IgD-negative memory B cell (primary cell): ENCODE data around the gene EGFR. TPM values are rescaled to one million over a fixed set of nuclear protein-coding genes. Genes with fewer than 3 reads are reported as not detected.
A peak's percentile ranks its signal among the peaks of the same experiment; 100 is the strongest.

Source experiments
- H3K27ac Mint-ChIP-seq, 3 donors: one replicate each; pipeline ENCODE4 v1.8.0; 2020 to 2022; ENCODE audit warnings: mild to moderate bottlenecking in 3 of 3, mixed read lengths in 3 of 3, moderate library complexity in 1 of 3
- H3K27me3 Mint-ChIP-seq: one replicate; pipeline ENCODE4 v1.8.0; 2021; ENCODE audit warnings: mixed read lengths
- H3K36me3 Mint-ChIP-seq: one replicate; pipeline ENCODE4 v1.8.0; 2020; ENCODE audit warnings: mild to moderate bottlenecking, mixed read lengths
- H3K4me1 Mint-ChIP-seq, 3 donors: one replicate each; pipeline ENCODE4 v1.8.0; 2020 to 2022; ENCODE audit warnings: mixed read lengths in 3 of 3, mild to moderate bottlenecking in 1 of 3
- H3K4me3 Mint-ChIP-seq, 4 donors: one replicate each; pipeline ENCODE4 v1.8.0; 2020 to 2022; ENCODE audit warnings: mild to moderate bottlenecking in 4 of 4, mixed read lengths in 4 of 4, moderate library complexity in 3 of 4
- H3K9me3 Mint-ChIP-seq, 3 donors: one replicate each; pipeline ENCODE4 v1.8.0; 2020 to 2021; ENCODE audit warnings: mixed read lengths in 3 of 3, mild to moderate bottlenecking in 1 of 3
- polyA plus RNA-seq: library from polyadenylated mRNA; unstranded; fragments of 300-500 nt; fragmentation: Illumina TruSeq; gene quantifications from one replicate; pipeline ENCODE4 v1.2.3, GENCODE V29; 2021

The EGFR gene
- polyA plus RNA-seq, 1 donor from 2014 or later, result not detected

- H3K27me3 Mint-ChIP-seq, result peaks cover 39% of the 10 kb centered on the region
- peak overlapping the region in 1 of 4 donors; percentile 72 for H3K4me3 Mint-ChIP-seq
These were observed 66.9 kb downstream of the EGFR start for GRCh38 chr7:55085511-55086412.

GRCh38 chr7:55086413-55087201, 67.8 kb downstream of the EGFR start:
- H3K4me1 Mint-ChIP-seq, result peaks cover 10 to 21% (median 20%) of the 10 kb centered on the region in 3 donors

More at GRCh38 chr7:55085511-55086412, 66.9 kb downstream of the EGFR start:
- peaks cover 2% of the 10 kb centered on the region for H3K36me3 Mint-ChIP-seq
- H3K9me3 Mint-ChIP-seq, result no peaks in the 10 kb centered on the region
- peaks cover 10 to 21% (median 20%) of the 10 kb centered on the region in 3 donors for H3K4me1 Mint-ChIP-seq
- H3K27ac Mint-ChIP-seq, result no peak overlapping the region

DNA sequence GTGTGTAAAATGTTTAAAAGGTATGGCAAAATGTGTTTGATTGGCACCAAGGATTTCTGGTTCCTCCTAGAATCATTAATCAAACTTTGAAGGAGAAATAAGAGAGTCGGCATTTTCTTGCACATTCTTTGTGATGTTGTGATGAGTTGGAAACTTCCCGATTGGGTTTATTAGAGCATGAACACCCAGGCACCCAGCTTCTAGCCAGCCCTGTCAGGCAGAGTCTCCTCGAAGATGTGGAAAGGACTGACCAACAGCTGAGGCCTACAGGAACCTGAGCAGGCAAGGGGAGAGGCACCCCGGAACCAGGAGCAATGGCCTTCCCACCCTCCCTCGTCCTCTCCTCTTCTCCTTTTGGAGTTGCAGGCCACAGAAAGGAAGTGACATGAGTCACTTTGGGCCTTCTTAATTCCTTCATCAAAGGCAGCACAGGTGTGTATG, 68.7 kb downstream of the EGFR start:
- Mint-ChIP-seq H3K4me1 (peaks cover 10 to 21% (median 20%) of the 10 kb centered on the region in 3 donors), H3K9me3 (no peaks in the 10 kb centered on the region), H3K36me3 (peaks cover 2% of the 10 kb centered on the region), H3K27me3 (peaks cover 39% of the 10 kb centered on the region), H3K27ac (no peak overlapping the region), H3K4me3 (peak overlapping the region in 1 of 4 donors; percentile 70)

More at GRCh38 chr7:55086413-55087201, 67.8 kb downstream of the EGFR start:
- Mint-ChIP-seq H3K4me3 (peak overlapping the region in 3 of 4 donors; percentile 49 to 88 (median 72)), H3K9me3 (no peaks in the 10 kb centered on the region), H3K36me3 (peaks cover 2% of the 10 kb centered on the region), H3K27ac (peak overlapping the region in 2 of 3 donors; percentile 2 to 8), H3K27me3 (peaks cover 43% of the 10 kb centered on the region)

- H3K4me1 Mint-ChIP-seq, result peaks cover 10 to 21% (median 20%) of the 10 kb centered on the region in 3 donors
- H3K9me3 Mint-ChIP-seq, result no peaks in the 10 kb centered on the region
- peaks cover 39% of the 10 kb centered on the region for H3K27me3 Mint-ChIP-seq
- no peak overlapping the region for H3K4me3 Mint-ChIP-seq
- peaks cover 2% of the 10 kb centered on the region for H3K36me3 Mint-ChIP-seq
- H3K27ac Mint-ChIP-seq, result peak overlapping the region in 1 of 3 donors; percentile 10
These were observed 69.3 kb downstream of the EGFR start for GRCh38 chr7:55088107-55088506.

- Mint-ChIP-seq H3K4me3 (peak overlapping the region in 1 of 4 donors; percentile 9), H3K4me1 (peaks cover 10 to 21% (median 20%) of the 10 kb centered on the region in 3 donors), H3K36me3 (peaks cover 2% of the 10 kb centered on the region), H3K27me3 (peaks cover 42% of the 10 kb centered on the region), H3K9me3 (no peaks in the 10 kb centered on the region), H3K27ac (peak overlapping the region in 1 of 3 donors; percentile 10)
These were observed 69.8 kb downstream of the EGFR start for GRCh38 chr7:55088620-55089019.

DNA sequence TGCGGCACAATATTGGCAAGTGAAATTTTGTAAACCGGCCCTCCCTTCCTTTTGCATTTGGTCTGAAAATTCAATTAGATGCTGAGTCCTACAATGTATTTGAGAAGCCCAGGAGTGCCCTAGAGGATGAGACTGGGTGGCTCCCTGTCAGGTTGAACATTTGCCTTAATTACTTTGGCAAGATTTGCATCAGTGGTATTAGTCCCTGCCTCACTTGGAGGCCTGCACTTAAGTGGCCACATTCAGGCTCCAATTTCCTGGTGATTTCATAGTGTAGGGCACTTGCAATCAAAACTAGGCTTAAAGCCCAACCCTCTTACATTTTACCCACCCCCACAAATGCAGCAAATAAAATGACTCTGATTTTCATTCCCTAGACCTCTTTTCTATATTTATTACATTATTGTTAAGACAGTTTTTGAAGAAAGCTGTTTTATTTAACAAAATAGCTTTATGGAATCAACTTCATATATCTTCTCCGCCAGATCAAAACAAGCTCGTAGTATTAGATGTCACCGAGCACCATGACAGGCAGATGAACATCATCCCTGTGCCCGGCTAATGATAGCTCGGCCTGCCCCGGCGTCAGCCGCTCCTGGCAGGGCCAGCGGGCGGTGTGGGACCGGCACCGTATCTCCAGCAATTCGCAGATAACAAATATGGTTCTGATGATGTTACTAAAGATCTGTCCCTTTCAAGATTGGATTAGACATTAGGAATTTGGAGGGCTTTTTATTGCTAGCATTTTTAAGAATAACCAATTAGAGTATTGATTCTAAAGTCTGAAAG, 73.6 kb downstream of the EGFR start:
- H3K4me3 Mint-ChIP-seq, result no peak overlapping the region
- no peaks in the 10 kb centered on the region for H3K9me3 Mint-ChIP-seq
- peaks cover 2% of the 10 kb centered on the region in 3 donors for H3K4me1 Mint-ChIP-seq
- H3K27ac Mint-ChIP-seq, result no peak overlapping the region
- peaks cover 2% of the 10 kb centered on the region for H3K36me3 Mint-ChIP-seq
- H3K27me3 Mint-ChIP-seq, result peaks cover 23% of the 10 kb centered on the region

- Mint-ChIP-seq H3K4me3 (no peak overlapping the region), H3K27me3 (peaks cover 23% of the 10 kb centered on the region), H3K4me1 (no peaks in the 10 kb centered on the region), H3K9me3 (no peaks in the 10 kb centered on the region), H3K36me3 (peaks cover 2% of the 10 kb centered on the region), H3K27ac (no peak overlapping the region)
These were observed 74.2 kb downstream of the EGFR start for GRCh38 chr7:55092975-55093373.

DNA sequence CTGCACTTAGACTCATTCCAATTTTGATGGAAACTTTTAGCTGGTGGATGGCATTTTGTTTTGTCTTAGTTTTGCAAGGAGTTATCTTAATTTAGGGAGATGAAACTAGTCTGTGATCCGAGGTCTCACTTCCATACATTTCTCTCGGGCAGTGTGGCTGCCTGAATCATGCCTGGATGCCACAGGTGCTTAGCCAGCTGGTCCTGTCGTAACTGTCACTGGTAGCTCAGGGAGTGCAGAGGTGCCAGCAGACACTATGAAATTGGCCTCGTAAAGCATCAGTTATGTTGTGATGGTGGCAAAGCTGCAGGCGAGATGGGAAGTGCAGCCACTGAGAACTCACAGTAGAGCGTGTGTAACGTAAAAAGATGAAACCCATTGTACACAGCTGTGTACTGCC, 74.9 kb downstream of the EGFR start:
- Mint-ChIP-seq H3K9me3 (no peaks in the 10 kb centered on the region), H3K27me3 (peaks cover 21% of the 10 kb centered on the region), H3K4me1 (no peaks in the 10 kb centered on the region), H3K27ac (no peak overlapping the region), H3K4me3 (peak overlapping the region in 1 of 4 donors; percentile 27), H3K36me3 (peaks cover 2% of the 10 kb centered on the region)

GRCh38 chr7:55094092-55094690, 75.4 kb downstream of the EGFR start:
- Mint-ChIP-seq H3K9me3 (no peaks in the 10 kb centered on the region), H3K27ac (no peak overlapping the region), H3K4me1 (no peaks in the 10 kb centered on the region), H3K4me3 (no peak overlapping the region), H3K36me3 (peaks cover 2% of the 10 kb centered on the region), H3K27me3 (peaks cover 17% of the 10 kb centered on the region)

- H3K9me3 Mint-ChIP-seq, result no peaks in the 10 kb centered on the region
- H3K27ac Mint-ChIP-seq, result no peak overlapping the region
- no peaks in the 10 kb centered on the region for H3K4me1 Mint-ChIP-seq
- H3K36me3 Mint-ChIP-seq, result no peaks in the 10 kb centered on the region
- H3K4me3 Mint-ChIP-seq, result no peak overlapping the region
- H3K27me3 Mint-ChIP-seq, result peaks cover 14% of the 10 kb centered on the region
These were observed 76.9 kb downstream of the EGFR start for GRCh38 chr7:55095672-55096071.

- no peaks in the 10 kb centered on the region for H3K9me3 Mint-ChIP-seq
- H3K27ac Mint-ChIP-seq, result no peak overlapping the region
- no peak overlapping the region for H3K4me3 Mint-ChIP-seq
These were observed 77.5 kb downstream of the EGFR start for GRCh38 chr7:55096323-55096722.

DNA sequence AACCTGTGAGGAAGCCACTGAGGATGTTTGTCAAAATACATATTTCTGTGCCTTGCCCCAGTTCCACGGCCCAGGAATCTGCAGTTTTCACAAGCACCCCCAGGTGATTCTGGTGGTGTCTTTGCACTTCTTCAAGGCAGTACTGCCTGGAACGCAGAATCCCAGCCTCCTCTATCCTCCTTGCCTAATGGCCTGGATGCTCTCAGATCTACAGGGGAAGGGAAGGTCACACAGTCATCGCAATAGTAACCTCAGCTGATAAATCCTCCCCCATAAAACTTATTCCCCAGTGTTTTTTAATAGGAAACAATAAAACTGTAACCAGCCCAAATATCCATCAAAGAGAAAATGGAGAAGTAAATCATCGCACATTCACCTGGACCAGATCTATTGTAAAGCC, 78.3 kb downstream of the EGFR start:
- Mint-ChIP-seq H3K27me3 (peaks cover 13% of the 10 kb centered on the region), H3K36me3 (no peaks in the 10 kb centered on the region), H3K27ac (no peak overlapping the region), H3K9me3 (no peaks in the 10 kb centered on the region), H3K4me1 (no peaks in the 10 kb centered on the region), H3K4me3 (no peak overlapping the region)

More at GRCh38 chr7:55096323-55096722, 77.5 kb downstream of the EGFR start:
- Mint-ChIP-seq H3K4me1 (no peaks in the 10 kb centered on the region), H3K36me3 (no peaks in the 10 kb centered on the region), H3K27me3 (peaks cover 11% of the 10 kb centered on the region)

DNA sequence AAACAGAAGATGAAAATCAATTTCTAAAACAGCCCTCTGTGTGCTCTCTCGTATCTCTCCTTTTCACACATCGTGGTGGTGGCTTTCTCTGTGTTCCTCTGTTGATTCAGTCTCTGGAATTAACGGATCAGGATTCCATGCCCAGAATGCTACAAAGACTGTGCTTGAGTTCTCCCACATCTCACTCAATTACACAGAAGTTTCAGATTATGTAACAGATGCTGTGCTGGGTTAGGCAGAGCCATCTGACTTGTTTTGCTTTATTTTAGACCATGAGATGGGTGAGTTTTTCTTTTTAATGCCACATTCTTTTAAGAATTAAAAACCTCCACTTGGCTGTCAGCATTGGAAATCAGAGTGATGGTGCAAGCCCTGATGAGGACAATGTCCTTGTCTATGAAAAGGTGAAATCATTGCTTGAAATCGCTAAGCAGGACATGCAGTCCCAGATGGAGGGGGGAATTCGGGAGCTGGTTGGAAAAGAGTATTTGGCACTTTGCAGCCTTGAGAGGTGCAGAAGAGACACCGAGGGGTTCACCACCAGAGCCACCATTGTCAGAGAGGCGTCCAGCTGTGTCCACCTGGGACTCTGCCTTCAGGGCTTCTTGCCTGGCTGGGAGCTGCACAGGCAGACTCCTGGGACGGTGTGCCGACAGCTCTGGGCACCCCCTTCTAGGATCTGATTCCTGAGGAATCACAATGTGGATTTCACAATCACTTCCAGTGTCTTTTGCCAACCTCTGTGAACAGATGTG, 80.4 kb downstream of the EGFR start:
- H3K27ac Mint-ChIP-seq, result no peak overlapping the region
- no peaks in the 10 kb centered on the region for H3K9me3 Mint-ChIP-seq
- H3K36me3 Mint-ChIP-seq, result no peaks in the 10 kb centered on the region
- H3K4me1 Mint-ChIP-seq, result no peaks in the 10 kb centered on the region
- H3K27me3 Mint-ChIP-seq, result peaks cover 13% of the 10 kb centered on the region
- no peak overlapping the region for H3K4me3 Mint-ChIP-seq
